T-cell (primary cell): ENCODE data around the gene JOSD2. TPM values are rescaled to one million over a fixed set of nuclear protein-coding genes. Genes with fewer than 3 reads are reported as not detected.

Source experiments
- ATAC-seq, 4 experiments: fragments of 200-7000 bp in 3 of 4; fragments of 150-1000 bp in 1 of 4; cut with Tn5 transposase; replicated peaks in 1 of 4; 1 replicate in 3 of 4; 2 replicates in 1 of 4; pipeline ENCODE4 v1.10.0; 2021; ENCODE audit warnings: moderate library complexity in 3 of 4, mild to moderate bottlenecking in 2 of 4, moderate number of reproducible peaks in 1 of 4
- CTCF ChIA-PET, 2 donors: fragments of 300-600 bp; sonication (Branson Sonifier 250); formaldehyde crosslinking; loops; one replicate each; lab custom pipeline; 2022; ENCODE audit warnings: antibody characterized with exemption in 2 of 2; lab: Charles Lee
- POLR2A ChIA-PET, 2 donors: fragments of 300-600 bp; sonication (Branson Sonifier 250); formaldehyde crosslinking; loops; one replicate each; lab custom pipeline; 2022; ENCODE audit warnings: antibody characterized with exemption in 2 of 2; lab: Charles Lee
- DNase-seq, 35 experiments: peaks; one replicate each; pipeline versions ENCODE4 v3.0.0 to v3.0.0-alpha.2; 2013 to 2023
- H3K27ac ChIP-seq: one replicate; pipeline ENCODE4 v1.5.1; 2013; ENCODE audit warnings: low read length
- H3K27me3 ChIP-seq, 2 experiments: replicated peaks in 1 of 2; 1 replicate in 1 of 2; 2 replicates in 1 of 2; pipeline versions ENCODE4 v1.6.1 to v1.7.0; 2013; ENCODE audit warnings: low read length in 1 of 2, mixed read lengths in 1 of 2; ENCODE audit not compliant: control insufficient read depth in 2 of 2, insufficient read depth in 2 of 2; ENCODE audit errors: extremely low read depth in 1 of 2
- H3K36me3 ChIP-seq, 2 donors: 1 replicate in 1 of 2; 2 replicates in 1 of 2; pipeline versions ENCODE4 v1.6.1 to v1.7.0; 2013; ENCODE audit warnings: low read length in 1 of 2; ENCODE audit not compliant: control insufficient read depth in 2 of 2, insufficient read depth in 1 of 2; ENCODE audit errors: extremely low read depth in 1 of 2
- H3K4me1 ChIP-seq, 2 experiments: 1 replicate in 1 of 2; 2 replicates in 1 of 2; pipeline versions ENCODE4 v1.6.1 to v1.7.0; 2013; ENCODE audit warnings: low read length in 2 of 2, mixed read lengths in 1 of 2; ENCODE audit not compliant: insufficient read depth in 2 of 2, control insufficient read depth in 1 of 2; ENCODE audit errors: extremely low read depth in 1 of 2
- H3K4me3 ChIP-seq, 2 donors: 1 replicate in 1 of 2; 2 replicates in 1 of 2; pipeline versions ENCODE4 v1.5.1 to v1.7.0; 2013; ENCODE audit warnings: mild to moderate bottlenecking in 2 of 2, low read length in 1 of 2, moderate library complexity in 1 of 2; ENCODE audit not compliant: control insufficient read depth in 1 of 2; ENCODE audit errors: extremely low read depth in 1 of 2
- H3K9me3 ChIP-seq: 2 replicates; pipeline ENCODE4 v1.7.0; 2013
- H3K27ac Mint-ChIP-seq, 2 donors: one replicate each; pipeline ENCODE4 v1.8.0; 2020 to 2021; ENCODE audit warnings: mild to moderate bottlenecking in 2 of 2, mixed read lengths in 2 of 2
- H3K27me3 Mint-ChIP-seq, 2 donors: one replicate each; pipeline ENCODE4 v1.8.0; 2021 to 2022; ENCODE audit warnings: mixed read lengths in 2 of 2
- H3K36me3 Mint-ChIP-seq: one replicate; pipeline ENCODE4 v1.8.0; 2021; ENCODE audit warnings: mixed read lengths
- H3K4me1 Mint-ChIP-seq, 3 donors: one replicate each; pipeline ENCODE4 v1.8.0; 2020 to 2022; ENCODE audit warnings: mixed read lengths in 3 of 3, mild to moderate bottlenecking in 1 of 3
- H3K4me3 Mint-ChIP-seq, 3 donors: one replicate each; pipeline ENCODE4 v1.8.0; 2020 to 2022; ENCODE audit warnings: mild to moderate bottlenecking in 3 of 3, mixed read lengths in 3 of 3, moderate library complexity in 3 of 3
- H3K9me3 Mint-ChIP-seq, 3 donors: one replicate each; pipeline ENCODE4 v1.8.0; 2020 to 2022; ENCODE audit warnings: mixed read lengths in 3 of 3
- WGBS: methylation state at CpG from one replicate; pipeline ENCODE4 v1.1.5; 2013; ENCODE audit warnings: missing lambda C conversion rate; ENCODE audit not compliant: insufficient coverage; 5-methylcytosine and 5-hydroxymethylcytosine counted together
- total RNA-seq, 35 experiments: library from RNA in 6 of 35; stranded (reverse) in 6 of 35; fragments of 120-200 nt in 1 of 35; gene quantifications; one replicate each; pipeline versions ENCODE4 v1.2.1 to v1.2.4 and lab custom pipeline; 2013 to 2026

JOSD2 gene
- total RNA-seq, 5 donors from 2014 or later (not counting 1 experiment from before 2014, with no cell fraction given) = 15.4 to 45.7 (median 40.6) TPM

- H3K4me3 ChIP-seq = no peak overlapping the region
- no peak overlapping the region for H3K27ac ChIP-seq
- POLR2A ChIA-PET = no interaction called here
- ATAC-seq = no peak
- peaks cover 4 to 15% (median 15%) of the 10 kb centered on the region in 3 donors for H3K4me1 Mint-ChIP-seq
- no peak for DNase-seq
- no peak overlapping the region for H3K27ac Mint-ChIP-seq
- no peaks in the 10 kb centered on the region for H3K9me3 Mint-ChIP-seq
- no peaks in the 10 kb centered on the region for H3K9me3 ChIP-seq
- WGBS = 5% methylated on average over 11 of the region's 22 CpGs
- H3K4me3 Mint-ChIP-seq = no peak overlapping the region
- H3K4me1 ChIP-seq = peaks cover 3 to 11% of the 10 kb centered on the region in 2 experiments
- H3K36me3 Mint-ChIP-seq = no peaks in the 10 kb centered on the region
- H3K27me3 ChIP-seq = peaks cover 3 to 83% of the 10 kb centered on the region in 2 experiments
- no peaks in the 10 kb centered on the region for H3K36me3 ChIP-seq
- CTCF ChIA-PET = no interaction called here
- peaks cover 52 to 64% of the 10 kb centered on the region in 2 donors for H3K27me3 Mint-ChIP-seq
Measured at GRCh38 chr19:50551715-50552187, 40.8 kb upstream of the JOSD2 start.

DNA sequence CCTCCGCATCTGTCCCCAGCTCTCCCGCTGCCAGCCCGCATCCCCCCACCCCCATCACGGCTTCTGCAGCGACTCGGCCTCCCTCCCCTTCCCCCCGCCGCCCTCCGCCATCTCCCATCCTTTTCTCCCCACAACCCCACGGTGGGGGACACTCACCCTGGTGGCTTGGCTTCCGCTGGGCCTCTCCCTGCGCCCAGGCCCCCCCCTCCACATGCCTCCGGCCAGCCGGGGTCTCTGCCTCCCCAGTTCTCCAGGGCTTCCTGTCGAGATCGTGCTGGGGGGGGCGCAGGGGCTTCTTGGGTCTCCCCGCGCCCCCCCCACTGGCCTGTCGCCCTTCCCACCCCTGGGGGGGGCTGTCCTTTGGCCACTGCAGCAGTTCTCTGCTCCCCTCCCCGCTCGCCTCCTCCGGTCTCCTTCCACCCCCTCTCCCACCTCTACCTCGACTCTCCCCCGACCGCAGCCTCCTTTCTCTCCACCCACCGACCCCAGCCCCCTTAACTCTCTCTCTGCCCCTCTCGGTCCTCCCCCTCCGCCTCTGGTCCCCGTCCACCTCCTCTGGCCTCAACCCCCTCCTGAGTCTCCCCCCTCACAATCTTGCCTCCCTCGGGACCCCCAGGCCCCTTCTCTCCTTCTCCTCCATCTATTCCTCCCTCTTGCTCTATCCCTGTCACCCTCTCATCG is 40.2 kb upstream of the JOSD2 start:
- no peak overlapping the region for H3K4me3 Mint-ChIP-seq
- H3K27me3 Mint-ChIP-seq = peaks cover 47 to 59% of the 10 kb centered on the region in 2 donors
- POLR2A ChIA-PET = no interaction called here

DNA sequence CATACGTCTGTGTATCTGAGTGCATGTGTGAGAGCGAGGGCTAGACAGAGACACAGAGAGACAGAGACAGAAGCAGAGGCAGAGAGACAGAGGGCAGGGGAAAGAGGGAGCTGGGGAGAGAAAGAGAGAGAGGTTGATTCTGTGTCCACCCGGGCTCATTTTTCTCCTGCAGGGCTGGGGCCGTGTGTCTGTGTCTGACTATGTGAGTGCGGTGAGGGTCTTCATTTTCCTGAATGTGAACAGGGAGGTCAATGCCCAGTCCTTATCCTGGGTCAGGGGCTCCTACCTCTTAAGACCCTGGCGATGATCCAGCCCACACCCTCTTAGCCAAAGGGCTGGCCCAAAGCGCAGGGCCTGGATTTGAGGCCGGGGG is 39.6 kb upstream of the JOSD2 start:
- 57% methylated on average over 7 of the region's 8 CpGs for WGBS
- H3K4me3 ChIP-seq = no peak overlapping the region
- no peak overlapping the region for H3K27ac ChIP-seq
- peaks cover 0 to 71% of the 10 kb centered on the region in 2 experiments for H3K27me3 ChIP-seq
- H3K4me1 Mint-ChIP-seq = peaks cover 0 to 10% (median 7%) of the 10 kb centered on the region in 3 donors
- peaks cover 44 to 56% of the 10 kb centered on the region in 2 donors for H3K27me3 Mint-ChIP-seq
- H3K4me1 ChIP-seq = no peaks in the 10 kb centered on the region
- CTCF ChIA-PET = no interaction called here
- POLR2A ChIA-PET = no interaction called here
- DNase-seq = no peak
- peak overlapping the region in 1 of 2 donors; percentile 14 for H3K27ac Mint-ChIP-seq
- no peak overlapping the region for H3K4me3 Mint-ChIP-seq
- no peak for ATAC-seq
- H3K9me3 Mint-ChIP-seq = no peaks in the 10 kb centered on the region
- H3K36me3 ChIP-seq = no peaks in the 10 kb centered on the region
- no peaks in the 10 kb centered on the region for H3K36me3 Mint-ChIP-seq
- H3K9me3 ChIP-seq = no peaks in the 10 kb centered on the region

More for the DNA sequence above, 40.2 kb upstream of the JOSD2 start:
- Histone ChIP-seq H3K9me3 (no peaks in the 10 kb centered on the region), H3K27ac (no peak overlapping the region), H3K4me1 (peaks cover 3 to 5% of the 10 kb centered on the region in 2 experiments), H3K36me3 (no peaks in the 10 kb centered on the region), H3K27me3 (peaks cover 3 to 77% of the 10 kb centered on the region in 2 experiments), H3K4me3 (no peak overlapping the region)
- H3K36me3 Mint-ChIP-seq = no peaks in the 10 kb centered on the region
- ATAC-seq (no peak), DNase-seq (no peak)
- H3K9me3 Mint-ChIP-seq = no peaks in the 10 kb centered on the region
- peaks cover 0 to 10% (median 10%) of the 10 kb centered on the region in 3 donors for H3K4me1 Mint-ChIP-seq
- whole genome bisulfite sequencing = 4% methylated on average over 19 of the region's 32 CpGs
- no peak overlapping the region for H3K27ac Mint-ChIP-seq
- CTCF ChIA-PET = no interaction called here

- ATAC-seq = no peak
- 80% methylated on average over 9 of the region's 17 CpGs for WGBS
Measured at GRCh38 chr19:50549927-50550593, 39.1 kb upstream of the JOSD2 start.

GRCh38 chr19:50549059-50549926 is 38.3 kb upstream of the JOSD2 start:
- no peak overlapping the region for H3K4me3 ChIP-seq
- no peak for DNase-seq
- no peak for ATAC-seq
- peaks cover 34 to 43% of the 10 kb centered on the region in 2 donors for H3K27me3 Mint-ChIP-seq
- no peaks in the 10 kb centered on the region for H3K9me3 Mint-ChIP-seq
- ChIA-PET CTCF (interaction anchor here in 1 of 2 donors (0.6 kb wide), 1 partner anchor 234 kb away, joined by 3 read pairs; no protein-coding TSS in a partner anchor), POLR2A (interaction anchor here in 1 of 2 donors (0.5 kb wide), 1 partner anchor 38 kb away, joined by 4 read pairs; the partner anchor contains the start of gene JOSD2)
- no peak overlapping the region for H3K27ac ChIP-seq
- H3K27me3 ChIP-seq = peaks cover 0 to 59% of the 10 kb centered on the region in 2 experiments
- no peaks in the 10 kb centered on the region for H3K36me3 Mint-ChIP-seq
- H3K4me1 Mint-ChIP-seq = peaks cover 0 to 10% (median 4%) of the 10 kb centered on the region in 3 donors
- no peak overlapping the region for H3K27ac Mint-ChIP-seq
- H3K4me1 ChIP-seq = no peaks in the 10 kb centered on the region
- WGBS = 74% methylated on average over 16 of the region's 22 CpGs
- H3K9me3 ChIP-seq = no peaks in the 10 kb centered on the region
- H3K4me3 Mint-ChIP-seq = no peak overlapping the region
- no peaks in the 10 kb centered on the region for H3K36me3 ChIP-seq

More at GRCh38 chr19:50549927-50550593, 39.1 kb upstream of the JOSD2 start:
- peaks cover 0 to 10% (median 4%) of the 10 kb centered on the region in 3 donors for H3K4me1 Mint-ChIP-seq
- no peaks in the 10 kb centered on the region for H3K36me3 Mint-ChIP-seq
- DNase-seq = no peak
- H3K4me1 ChIP-seq = no peaks in the 10 kb centered on the region
- CTCF ChIA-PET = no interaction called here
- H3K27ac ChIP-seq = no peak overlapping the region
- H3K9me3 ChIP-seq = no peaks in the 10 kb centered on the region
- H3K4me3 ChIP-seq = no peak overlapping the region
- H3K27me3 ChIP-seq = peaks cover 0 to 66% of the 10 kb centered on the region in 2 experiments
- H3K36me3 ChIP-seq = no peaks in the 10 kb centered on the region
- peaks cover 39 to 50% of the 10 kb centered on the region in 2 donors for H3K27me3 Mint-ChIP-seq
- H3K9me3 Mint-ChIP-seq = no peaks in the 10 kb centered on the region
- H3K4me3 Mint-ChIP-seq = no peak overlapping the region
- no peak overlapping the region for H3K27ac Mint-ChIP-seq
- POLR2A ChIA-PET = interaction anchor here in 1 of 2 donors (0.5 kb wide), 1 partner anchor 39 kb away, joined by 4 read pairs; the partner anchor contains the start of gene JOSD2
